HepG2 (cell line): ENCODE results near the gene SRSF1. TPM values are rescaled to one million over a fixed set of nuclear protein-coding genes. Genes with fewer than 3 reads are reported as not detected.

Experiments used
- GLMP ChIP-seq: sonication (generic); formaldehyde crosslinking; IDR thresholded peaks from 2 replicates; pipeline ENCODE4 v1.9.0; 2021; ENCODE audit warnings: missing genetic modification reagents, mild to moderate bottlenecking, borderline replicate concordance
- HNF1B ChIP-seq: sonication (generic); formaldehyde crosslinking; IDR thresholded peaks from 2 replicates; pipeline ENCODE4 v1.5.1; 2020; ENCODE audit warnings: mild to moderate bottlenecking, moderate library complexity, missing genetic modification reagents
- ZBTB42 ChIP-seq: sonication (generic); formaldehyde crosslinking; IDR thresholded peaks from 2 replicates; pipeline ENCODE4 v1.5.0; 2020; ENCODE audit warnings: mild to moderate bottlenecking, missing genetic modification reagents
- ZFP90 ChIP-seq: sonication (generic); formaldehyde crosslinking; IDR thresholded peaks from 2 replicates; pipeline ENCODE4 v1.8.0; 2022; ENCODE audit warnings: missing genetic modification reagents, mild to moderate bottlenecking, inconsistent platforms, borderline replicate concordance
- ZNF251 ChIP-seq: sonication (generic); formaldehyde crosslinking; IDR thresholded peaks from 2 replicates; pipeline ENCODE4 v1.9.0; 2021; ENCODE audit warnings: mild to moderate bottlenecking, missing genetic modification reagents
- ZNF704 ChIP-seq: sonication (generic); formaldehyde crosslinking; IDR thresholded peaks from 2 replicates; pipeline ENCODE4 v1.8.1; 2023; ENCODE audit warnings: mild to moderate bottlenecking, inconsistent platforms, moderate library complexity, missing genetic modification reagents, borderline replicate concordance
- polyA plus RNA-seq, 8 experiments: library from polyadenylated mRNA; depleted of rRNA in 3 of 8; stranded (reverse) in 7 of 8; unstranded in 1 of 8; fragments of >200 nt; fragmentation: Illumina TruSeq in 4 of 8; extraction: Trizol in 4 of 8; gene quantifications; 2 replicates each; pipeline versions ENCODE4 v1.2.1 to v1.2.3, GENCODE V29; 2011 to 2016; ENCODE audit warnings: low read depth in 4 of 8, missing spikeins in 1 of 8, mixed read lengths in 1 of 8; ENCODE audit not compliant: insufficient read depth in 1 of 8
- total RNA-seq, 5 experiments: library from RNA; depleted of rRNA; stranded (reverse); fragments of >200 nt; fragmentation: Illumina TruSeq; extraction: Trizol; gene quantifications; 2 replicates each; pipeline ENCODE4 v1.2.3, GENCODE V29; 2016; ENCODE audit warnings: low read depth in 1 of 5
- TF ChIP-seq, protein P1 (sequence below): IDR thresholded peaks from 2 replicates; pipeline ENCODE4 v1.6.1; 2016; ENCODE audit warnings: low read depth
- TF ChIP-seq, protein P2 (sequence below): sonication (generic); formaldehyde crosslinking; IDR thresholded peaks from 2 replicates; pipeline ENCODE4 v1.4.0; 2020; ENCODE audit warnings: mild to moderate bottlenecking, low read depth, missing genetic modification reagents
- TF ChIP-seq, protein P3 (sequence below): sonication (generic); formaldehyde crosslinking; IDR thresholded peaks from 2 replicates; pipeline ENCODE4 v1.5.1; 2020; ENCODE audit warnings: mild to moderate bottlenecking, missing genetic modification reagents

Gene SRSF1
- total and polyA plus RNA-seq, 2 of the 13 experiments (the other 11 are each of a cell fraction or from before 2014, with no cell fraction given), result 142 to 445 TPM

GRCh38 chr17:58005031-58005727 lies 1.9 kb downstream of the SRSF1 start (continued):
- TF ChIP-seq, protein P1, sequence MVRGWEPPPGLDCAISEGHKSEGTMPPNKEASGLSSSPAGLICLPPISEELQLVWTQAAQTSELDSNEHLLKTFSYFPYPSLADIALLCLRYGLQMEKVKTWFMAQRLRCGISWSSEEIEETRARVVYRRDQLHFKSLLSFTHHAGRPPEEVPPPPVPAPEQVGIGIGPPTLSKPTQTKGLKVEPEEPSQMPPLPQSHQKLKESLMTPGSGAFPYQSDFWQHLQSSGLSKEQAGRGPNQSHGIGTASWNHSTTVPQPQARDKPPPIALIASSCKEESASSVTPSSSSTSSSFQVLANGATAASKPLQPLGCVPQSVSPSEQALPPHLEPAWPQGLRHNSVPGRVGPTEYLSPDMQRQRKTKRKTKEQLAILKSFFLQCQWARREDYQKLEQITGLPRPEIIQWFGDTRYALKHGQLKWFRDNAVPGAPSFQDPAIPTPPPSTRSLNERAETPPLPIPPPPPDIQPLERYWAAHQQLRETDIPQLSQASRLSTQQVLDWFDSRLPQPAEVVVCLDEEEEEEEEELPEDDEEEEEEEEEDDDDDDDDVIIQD (CRISPR knock-in tag), result no peak
- TF ChIP-seq GLMP (CRISPR knock-in tag) (no peak), ZFP90 (CRISPR knock-in tag) (no peak), HNF1B (no peak), ZNF704 (no peak), ZNF251 (no peak), ZBTB42 (CRISPR knock-in tag) (no peak)
- TF ChIP-seq, protein P2, sequence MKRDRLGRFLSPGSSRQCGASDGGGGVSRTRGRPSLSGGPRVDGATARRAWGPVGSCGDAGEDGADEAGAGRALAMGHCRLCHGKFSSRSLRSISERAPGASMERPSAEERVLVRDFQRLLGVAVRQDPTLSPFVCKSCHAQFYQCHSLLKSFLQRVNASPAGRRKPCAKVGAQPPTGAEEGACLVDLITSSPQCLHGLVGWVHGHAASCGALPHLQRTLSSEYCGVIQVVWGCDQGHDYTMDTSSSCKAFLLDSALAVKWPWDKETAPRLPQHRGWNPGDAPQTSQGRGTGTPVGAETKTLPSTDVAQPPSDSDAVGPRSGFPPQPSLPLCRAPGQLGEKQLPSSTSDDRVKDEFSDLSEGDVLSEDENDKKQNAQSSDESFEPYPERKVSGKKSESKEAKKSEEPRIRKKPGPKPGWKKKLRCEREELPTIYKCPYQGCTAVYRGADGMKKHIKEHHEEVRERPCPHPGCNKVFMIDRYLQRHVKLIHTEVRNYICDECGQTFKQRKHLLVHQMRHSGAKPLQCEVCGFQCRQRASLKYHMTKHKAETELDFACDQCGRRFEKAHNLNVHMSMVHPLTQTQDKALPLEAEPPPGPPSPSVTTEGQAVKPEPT (CRISPR knock-in tag), result no peak
- TF ChIP-seq, protein P3, sequence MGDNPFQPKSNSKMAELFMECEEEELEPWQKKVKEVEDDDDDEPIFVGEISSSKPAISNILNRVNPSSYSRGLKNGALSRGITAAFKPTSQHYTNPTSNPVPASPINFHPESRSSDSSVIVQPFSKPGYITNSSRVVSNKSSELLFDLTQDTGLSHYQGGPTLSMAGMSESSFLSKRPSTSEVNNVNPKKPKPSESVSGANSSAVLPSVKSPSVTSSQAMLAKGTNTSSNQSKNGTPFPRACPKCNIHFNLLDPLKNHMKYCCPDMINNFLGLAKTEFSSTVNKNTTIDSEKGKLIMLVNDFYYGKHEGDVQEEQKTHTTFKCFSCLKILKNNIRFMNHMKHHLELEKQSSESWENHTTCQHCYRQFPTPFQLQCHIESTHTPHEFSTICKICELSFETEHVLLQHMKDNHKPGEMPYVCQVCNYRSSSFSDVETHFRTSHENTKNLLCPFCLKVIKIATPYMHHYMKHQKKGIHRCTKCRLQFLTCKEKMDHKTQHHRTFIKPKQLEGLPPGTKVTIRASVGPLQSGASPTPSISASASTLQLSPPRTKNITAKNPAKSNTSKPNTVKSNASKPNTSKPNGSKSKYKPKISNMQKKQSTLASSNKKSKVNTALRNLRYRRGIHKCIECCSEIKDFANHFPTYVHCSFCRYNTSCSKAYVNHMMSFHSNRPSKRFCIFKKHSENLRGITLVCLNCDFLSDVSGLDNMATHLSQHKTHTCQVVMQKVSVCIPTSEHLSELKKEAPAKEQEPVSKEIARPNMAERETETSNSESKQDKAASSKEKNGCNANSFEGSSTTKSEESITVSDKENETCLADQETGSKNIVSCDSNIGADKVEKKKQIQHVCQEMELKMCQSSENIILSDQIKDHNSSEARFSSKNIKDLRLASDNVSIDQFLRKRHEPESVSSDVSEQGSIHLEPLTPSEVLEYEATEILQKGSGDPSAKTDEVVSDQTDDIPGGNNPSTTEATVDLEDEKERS (CRISPR knock-in tag), result no peak
